ENCODE measurements around the gene LSM3.

The LSM3 gene

DNA sequence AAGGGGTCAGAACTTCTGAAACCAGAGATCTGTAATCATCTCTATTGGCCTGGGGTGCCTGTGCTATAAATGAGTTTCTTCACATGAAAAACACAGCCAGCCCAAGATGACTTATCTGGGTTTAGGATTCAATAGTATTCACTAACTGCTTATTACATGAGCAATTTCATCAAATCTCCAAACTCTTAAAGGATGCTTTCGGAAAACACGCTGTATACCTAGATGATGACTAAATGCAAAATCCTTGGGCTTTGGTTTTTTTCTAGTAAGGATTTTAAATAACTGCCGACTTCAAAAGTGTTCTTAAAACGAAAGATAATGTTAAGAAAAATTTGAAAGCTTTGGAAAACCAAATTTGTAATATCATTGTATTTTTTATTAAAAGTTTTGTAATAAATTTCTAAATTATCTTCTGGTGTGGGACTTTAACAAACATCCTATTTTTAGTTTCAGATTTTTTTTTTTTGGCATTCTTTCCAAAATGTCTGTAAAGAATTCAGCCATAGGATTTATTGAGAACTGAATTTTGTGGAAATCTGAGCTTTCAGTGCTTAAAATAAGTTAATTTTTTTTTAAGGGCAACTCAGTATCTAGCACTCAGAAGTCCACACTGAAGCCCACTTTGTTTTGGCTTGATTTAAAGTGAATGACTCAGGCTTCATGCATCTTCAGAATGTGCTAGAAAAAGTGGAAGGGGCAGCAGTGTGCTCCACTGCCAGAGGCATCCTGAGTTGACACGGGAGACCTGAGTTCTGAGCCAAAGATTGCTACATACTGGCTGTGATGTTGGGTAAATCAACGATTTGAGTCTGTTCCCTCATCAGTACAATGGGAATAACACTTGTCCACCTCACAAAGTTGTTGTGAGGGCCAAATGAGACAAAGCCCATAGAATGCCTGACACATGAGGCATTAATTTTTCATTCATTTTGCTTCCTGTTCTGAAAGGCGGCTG, 35.1 kb upstream of the LSM3 start:
- peak; percentile 93 for DNase-seq (ENCODE audit: low spot score)

DNA sequence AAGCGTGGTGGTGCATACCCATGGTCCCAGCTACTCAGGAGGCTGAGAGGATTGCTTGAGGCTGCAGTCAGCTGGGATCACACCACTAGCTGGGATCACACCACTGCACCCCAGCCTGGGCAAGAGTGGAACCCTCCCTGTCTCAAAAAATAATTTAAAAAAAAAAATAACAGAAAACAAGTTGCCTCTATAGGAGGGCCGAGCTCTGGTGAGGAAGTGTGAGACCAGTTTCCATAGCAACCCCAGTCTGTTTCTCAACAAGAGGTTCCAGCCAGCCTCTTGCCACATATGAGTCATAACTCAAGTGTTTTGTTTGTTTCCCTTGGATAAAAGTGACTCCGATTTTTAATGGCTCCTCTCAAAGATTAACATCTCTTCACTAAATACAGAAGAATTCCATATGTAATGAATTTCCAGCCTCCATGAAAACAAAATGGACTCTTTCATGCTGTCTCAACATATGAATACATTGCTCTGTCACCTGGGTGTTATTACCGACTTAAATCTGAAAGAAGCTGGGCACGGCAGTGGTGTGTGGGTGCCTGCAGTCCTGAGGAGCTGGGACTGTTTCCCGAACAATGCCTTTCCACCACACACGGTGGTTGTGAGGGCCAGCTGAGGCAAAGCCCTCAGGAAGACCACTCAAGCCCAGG, 34.1 kb upstream of the LSM3 start:
- DNase-seq (ENCODE audit: low spot score): peak; percentile 97

DNA sequence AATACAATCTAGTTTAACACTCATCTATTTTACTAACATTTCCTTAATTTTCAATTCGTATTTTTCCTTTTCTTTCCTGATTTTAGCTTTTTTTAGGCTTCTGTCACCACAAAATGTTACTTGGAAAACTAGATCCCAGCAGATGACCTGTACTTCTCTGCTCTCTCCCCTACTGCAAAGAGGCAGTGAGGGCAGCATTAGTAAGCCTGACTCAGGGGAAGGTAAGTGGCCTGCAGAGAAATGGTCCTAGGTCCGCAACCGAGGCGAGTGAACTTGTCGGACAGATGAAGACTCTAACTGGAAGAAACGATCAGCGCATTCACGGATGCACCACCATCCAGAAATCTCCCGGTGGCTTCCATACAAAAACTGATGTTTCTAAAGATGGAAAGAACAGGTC, 33.4 kb upstream of the LSM3 start:
- DNase-seq (ENCODE audit: low spot score): peak; percentile 51

DNA sequence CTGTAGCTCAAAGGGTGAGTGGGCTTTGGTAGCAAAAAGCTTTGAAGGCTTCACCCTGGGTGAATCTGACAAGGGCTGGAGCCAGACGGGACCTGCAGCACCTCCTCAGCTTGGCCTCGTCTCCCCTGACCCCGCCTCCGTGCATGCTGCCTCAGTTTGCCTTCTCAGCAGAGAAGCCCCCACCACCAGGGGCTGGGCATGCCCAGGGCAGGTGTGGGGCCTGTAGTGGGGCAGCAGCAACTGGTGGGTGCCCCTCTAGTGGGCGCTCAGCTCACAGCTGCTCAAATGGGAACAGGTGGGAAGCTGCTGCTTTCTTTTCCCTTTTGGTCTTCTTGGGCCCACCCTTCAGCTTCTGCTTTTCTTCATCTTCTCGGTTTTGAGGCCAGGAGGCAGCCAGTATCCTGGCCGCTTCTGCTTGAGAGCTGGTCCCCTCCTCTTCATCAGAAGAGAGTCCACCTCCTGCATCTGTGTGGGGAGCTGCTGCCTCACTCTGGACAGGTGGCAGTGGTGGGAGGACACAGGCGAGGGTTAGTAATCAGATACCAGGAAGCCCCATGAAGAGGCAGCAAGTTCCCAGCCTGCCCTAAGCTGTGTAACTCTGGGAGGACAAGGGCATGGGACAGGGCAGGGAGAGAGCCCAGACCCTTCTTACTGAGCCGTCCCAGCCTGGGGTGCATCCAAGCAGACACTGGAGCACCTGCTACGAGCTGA, 32.8 kb upstream of the LSM3 start:
- DNase-seq (ENCODE audit: low spot score): no peak

DNA sequence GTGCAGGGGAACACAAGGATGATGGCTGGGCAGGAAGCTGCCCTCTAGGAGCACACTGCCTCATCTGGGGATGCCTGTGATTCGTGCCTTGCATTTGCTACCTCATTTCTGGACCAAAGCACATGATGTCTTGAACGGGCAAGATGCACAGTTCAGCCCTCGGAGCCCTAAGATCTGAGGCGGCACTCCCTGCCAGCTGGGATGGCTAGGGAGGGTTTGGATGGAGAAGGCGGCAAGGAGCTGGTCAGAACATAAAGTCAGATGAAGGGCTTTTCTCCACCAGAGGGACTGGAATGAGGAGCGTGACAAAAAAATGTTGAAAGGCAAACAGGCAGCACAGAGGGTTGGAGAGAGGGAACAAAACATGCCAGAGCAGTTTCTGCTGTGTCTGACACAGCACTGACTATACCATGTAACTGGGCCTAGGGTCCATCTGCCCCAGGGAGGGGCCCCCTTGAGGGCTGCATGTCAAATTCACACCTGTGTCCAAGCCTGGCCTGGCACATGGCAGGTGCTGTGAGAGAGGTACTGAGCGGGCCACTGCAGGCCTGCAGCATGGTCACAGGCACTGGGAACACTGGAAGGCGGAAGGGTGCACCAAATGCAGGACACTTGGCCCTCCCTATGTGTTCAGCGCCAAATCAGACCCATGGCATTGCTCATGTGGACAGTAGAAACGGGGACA, 32.1 kb upstream of the LSM3 start:
- DNase-seq (ENCODE audit: low spot score): no peak

DNA sequence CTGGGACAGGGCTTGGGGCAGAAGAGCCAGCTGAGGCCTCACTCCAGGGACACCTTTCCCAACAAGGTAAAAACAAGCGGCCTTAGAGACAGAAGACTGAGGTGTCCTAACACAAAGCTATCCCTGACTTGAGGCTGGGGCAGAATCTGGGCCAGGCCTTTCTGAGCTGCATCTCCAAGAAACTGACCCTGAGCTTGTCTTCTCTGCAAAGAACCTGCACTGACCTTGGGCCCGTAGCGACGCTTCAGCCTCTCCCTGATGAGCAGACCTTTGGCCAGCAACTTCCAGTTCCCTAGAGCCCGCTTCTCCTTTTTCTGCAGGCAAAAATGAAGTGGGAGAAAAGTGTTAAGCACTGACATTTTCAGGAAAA, 31.6 kb upstream of the LSM3 start:
- DNase-seq (ENCODE audit: low spot score): no peak

DNA sequence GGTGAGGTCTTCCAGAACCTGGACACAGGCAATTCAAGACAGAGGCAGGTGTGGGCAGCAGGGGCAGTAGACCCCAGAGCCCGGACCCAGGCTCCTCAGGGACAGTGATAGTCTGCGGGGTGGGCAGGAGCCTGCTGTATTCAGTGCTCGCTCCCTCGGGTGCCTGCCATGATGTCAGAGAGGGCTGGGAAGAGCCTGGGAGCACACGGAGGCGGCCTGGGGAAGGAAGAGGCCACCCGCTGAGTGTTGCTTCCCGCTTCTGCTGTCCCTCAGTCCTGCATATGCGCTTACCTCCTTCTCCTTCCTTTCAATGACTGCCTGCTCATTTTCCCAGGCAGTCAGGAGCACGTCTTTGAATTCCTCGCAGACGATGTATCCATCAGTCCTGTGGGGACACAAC, 31.0 kb upstream of the LSM3 start:
- no peak for DNase-seq (ENCODE audit: low spot score)

DNA sequence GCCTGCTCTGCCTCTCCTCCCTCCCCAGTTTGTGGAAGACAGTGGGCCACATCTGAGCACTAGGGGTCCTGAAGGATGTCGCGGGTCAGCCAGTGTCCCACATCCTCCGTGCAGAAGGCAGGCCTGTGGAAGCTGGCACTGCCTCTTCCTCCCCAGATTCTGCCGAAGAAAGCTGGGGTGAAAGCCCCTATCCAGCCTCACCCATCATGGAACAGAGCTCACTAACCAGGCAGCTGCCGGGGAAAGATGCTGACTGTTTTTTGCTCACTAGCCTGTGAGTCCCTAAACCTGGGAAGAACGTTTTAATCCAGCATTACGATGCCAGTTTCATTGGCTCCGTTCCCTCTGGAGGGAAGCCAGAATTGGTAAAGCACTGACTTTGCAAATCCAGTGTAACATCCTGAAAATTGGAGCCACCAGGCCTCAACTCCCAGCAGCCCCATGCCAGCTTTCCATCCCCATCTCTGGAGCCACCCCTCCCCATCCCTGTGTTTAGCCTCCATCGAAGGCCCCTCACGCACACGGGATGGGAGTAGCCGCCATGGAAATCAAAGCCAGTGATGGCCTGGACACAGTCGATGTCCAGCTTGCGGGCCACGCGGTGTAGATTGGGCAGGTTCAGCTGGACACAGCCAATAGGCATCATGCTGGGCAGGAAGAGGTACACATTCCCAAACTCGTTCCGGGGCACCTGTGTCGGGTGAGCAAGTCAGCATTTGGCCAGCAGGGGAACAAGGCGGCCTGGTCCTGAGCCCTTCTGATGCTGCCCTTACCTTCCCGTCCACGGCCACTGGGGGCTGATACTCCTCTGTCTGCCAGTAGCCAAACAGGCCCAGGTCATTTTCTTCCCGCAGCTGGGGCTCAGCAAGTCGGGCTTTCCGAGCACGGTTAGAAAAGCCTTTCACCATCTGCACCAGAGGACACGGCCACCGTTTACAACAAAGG, 30.3 kb upstream of the LSM3 start:
- DNase-seq (ENCODE audit: low spot score): no peak

DNA sequence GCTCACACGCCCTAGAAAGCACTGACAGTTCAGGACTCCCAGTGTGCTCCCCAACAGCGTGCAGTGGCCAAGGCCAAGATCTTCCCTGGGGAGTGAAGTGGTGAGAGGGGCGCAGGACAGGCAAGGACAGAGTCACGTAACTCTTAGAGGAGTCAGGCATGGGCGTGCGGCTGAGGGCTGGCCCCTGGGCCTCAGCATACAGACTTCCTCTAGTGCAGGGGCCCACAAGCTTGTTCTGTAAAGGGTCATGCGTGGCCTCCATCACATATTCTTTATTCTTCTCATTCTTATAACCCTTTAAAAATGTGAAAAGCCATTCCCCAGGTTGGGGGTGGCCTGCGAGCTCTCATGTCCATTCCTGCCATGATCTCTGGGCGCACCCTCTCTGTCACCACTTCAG, 28.5 kb upstream of the LSM3 start:
- no peak for DNase-seq (ENCODE audit: low spot score)

DNA sequence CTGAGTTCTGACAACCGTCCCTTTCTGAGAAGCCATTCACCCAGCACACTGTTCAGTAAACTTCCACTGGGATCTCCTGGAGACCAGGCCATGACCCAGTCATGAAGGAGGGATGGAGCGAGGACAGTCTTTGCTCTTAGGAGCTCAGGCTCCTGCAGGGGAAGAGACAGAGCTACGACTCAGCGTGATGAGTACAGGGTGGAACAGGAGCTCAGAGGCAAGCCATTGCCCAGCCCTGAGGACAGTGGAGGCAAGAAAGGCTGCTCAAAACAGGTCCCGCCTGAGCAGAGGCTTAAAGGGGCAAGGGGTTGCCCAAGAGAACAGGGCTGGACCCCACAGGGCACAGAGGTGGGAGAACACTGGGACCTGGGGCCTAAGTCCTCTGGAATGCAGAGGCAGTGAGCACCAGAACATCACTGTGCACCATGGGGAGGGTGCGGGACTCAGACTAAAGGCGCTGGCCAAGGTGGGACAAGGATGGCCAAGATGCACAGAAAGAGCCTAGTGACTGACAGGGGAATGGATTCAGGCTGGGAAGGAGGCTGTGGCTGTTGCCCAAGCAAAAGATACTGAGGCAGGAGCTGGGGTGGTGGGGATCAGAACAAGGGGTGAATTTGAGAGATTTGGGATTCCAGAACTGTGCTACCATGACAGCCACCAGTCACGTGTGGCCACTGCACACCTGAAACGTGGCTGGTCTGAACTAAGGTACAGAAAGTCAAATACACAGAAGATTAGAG, 28.0 kb upstream of the LSM3 start:
- no peak for DNase-seq (ENCODE audit: low spot score)

DNA sequence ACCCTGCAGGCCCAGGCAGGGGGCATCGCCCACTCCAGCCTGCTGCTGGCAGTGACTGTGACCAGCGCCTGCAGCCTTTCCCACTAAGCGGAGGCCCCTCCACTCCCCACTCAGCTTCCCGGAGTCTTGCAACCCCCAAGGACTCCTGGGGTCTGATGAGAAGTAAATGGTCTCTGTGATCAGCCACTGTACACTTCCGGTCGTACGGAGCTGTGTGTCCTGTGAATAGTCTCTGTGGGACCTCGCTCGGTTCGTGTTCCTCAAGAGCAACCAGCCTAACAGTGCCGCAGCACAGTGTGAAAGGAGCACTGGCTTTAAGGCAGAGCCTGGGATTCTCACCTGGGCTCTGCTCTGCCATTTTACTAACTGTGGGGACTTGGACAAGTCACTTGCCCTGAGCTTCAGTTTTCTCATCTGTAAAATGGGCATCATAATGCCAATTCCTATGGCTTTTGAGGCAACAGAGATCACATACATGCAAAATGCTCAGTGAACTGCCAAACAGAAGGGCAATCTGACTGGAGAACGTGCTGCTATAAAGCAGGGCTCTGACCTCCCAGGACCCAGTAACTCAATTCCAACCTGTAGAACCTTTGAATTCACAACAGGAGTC, 27.0 kb upstream of the LSM3 start:
- no peak for DNase-seq (ENCODE audit: low spot score)

DNA sequence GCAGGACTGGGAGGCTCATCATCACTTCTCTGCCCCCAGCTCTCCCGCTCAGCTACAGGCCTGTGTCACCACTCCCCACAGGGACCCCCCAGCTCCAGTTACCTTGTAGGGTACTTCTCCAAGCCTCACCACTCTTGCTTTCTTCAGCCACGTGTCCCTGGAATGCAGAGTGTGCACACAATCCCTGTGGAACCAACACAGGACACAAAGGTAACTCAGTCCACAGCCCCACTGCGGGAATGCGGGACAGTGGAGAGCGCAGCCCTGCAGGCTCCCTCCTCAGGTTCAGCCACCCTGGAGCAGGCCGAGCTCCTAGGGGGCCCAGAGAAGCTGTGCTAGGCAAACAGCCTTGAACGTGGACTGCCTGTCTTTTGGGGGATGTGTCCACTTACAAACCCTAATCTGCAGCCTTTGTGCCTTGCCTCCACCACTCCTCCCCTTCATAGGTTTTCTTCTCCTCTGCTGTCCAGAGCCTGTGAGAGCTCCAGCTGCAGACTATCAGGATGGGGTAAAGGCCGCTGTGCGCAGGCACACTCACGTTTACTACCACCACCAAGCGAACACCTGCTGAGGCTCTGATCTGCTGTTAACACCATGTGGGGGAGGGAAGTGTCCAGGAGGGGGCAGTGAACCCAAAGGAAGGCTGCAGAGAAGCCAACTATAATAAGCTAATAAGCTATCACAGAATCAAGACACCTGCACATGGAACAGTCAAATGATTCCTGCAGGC, 26.2 kb upstream of the LSM3 start:
- no peak for DNase-seq (ENCODE audit: low spot score)

DNA sequence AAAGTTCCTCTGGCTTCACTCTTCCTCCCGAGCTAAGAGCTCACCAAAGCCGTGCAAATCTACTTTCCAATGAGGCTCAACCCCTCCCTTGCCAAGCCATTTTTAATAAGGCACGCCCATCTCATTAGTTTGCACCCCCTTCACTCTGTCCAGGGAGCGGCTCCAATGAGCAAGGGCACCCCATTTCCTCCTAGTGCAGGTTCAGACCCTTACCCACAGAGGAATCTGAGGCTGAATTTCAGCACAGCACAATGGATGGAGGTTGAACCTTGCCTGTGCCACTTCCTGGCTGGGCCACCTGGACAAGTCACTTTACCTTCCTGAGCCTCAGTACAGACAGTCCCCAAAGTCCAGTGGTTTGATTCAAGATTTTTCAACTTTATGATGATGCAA, 25.7 kb upstream of the LSM3 start:
- DNase-seq (ENCODE audit: low spot score): no peak

DNA sequence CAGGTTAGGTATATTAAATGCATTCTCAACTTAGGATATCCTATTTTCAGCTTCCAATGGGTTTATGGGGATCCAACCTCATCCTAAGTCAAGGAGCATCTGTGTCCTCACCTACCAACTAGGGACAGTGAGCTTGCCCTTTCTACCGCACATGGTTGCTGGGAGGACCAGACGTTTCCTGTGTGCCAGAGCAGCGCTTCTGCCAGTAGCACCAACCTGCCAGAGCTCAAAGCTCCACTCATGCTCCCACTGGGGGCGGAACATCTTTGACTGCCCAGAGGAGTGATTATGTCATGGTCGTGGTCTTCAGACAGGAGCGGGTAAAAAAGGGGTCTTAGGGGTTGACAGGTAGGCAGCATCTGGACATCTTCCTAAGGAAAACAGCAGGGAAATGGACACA, 25.0 kb upstream of the LSM3 start:
- DNase-seq (ENCODE audit: low spot score): no peak

DNA sequence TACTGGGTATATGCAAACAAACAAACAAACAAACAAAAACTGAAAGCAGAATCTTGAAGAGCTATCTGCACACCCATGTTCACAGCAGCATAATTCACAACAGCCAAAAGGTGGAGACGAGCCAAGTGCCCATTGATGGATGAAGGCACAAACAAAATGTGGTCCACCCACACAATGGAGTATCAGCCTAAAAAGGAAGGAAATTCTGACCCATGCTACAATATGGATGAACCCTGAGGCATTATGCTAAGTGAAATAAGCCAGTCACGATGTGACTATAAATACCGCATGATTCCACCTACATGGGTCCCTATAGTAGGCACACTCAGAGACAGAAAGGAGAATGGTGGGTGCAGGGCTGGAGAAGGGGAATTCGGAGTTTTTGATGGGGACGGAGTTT, 24.3 kb upstream of the LSM3 start:
- DNase-seq (ENCODE audit: low spot score): no peak

DNA sequence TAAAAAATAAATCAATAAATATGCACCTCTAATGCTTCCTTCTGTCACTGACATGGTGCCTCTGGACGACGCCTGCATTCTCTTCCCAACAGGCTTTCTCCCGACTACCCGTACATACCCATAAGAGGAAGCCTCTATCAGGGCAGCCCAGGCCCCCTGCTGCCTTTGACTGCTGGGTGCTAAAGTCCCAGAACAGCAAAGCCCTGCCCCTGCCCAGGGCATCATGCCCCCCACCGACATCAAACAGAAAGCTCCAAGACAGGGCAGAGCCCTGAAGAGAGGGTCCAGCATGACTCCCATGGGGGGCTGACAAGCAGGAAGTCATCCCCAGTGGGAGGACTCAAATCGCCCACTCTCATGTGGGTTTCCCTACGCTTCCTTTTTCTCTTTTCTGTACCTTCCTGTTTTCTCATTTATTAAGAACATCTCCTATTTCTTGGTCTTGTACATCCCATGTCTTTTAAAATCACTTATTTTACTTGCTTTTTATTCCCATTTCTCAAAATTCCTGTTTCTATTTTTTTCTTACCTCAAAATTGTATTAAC, 23.6 kb upstream of the LSM3 start:
- DNase-seq (ENCODE audit: low spot score): no peak

DNA sequence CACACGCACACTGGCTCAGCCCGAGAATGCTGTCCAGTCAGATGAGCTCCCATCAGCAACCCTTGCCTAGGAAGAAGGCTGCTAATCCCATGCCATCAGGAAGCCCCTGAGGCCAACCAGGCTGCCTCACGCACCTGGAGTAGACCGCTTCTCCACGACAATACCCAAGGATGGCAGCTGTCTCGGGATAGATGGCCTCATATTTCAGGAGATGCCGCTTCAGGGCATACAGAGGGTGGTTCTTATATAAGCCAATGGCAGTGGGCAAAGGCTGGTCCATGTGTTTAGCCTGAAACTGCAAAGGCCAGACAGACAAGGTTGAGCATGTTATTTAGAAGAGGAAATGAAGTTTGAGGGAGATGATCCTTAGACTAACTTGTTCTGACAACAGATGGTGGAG, 22.4 kb upstream of the LSM3 start:
- DNase-seq (ENCODE audit: low spot score): no peak

DNA sequence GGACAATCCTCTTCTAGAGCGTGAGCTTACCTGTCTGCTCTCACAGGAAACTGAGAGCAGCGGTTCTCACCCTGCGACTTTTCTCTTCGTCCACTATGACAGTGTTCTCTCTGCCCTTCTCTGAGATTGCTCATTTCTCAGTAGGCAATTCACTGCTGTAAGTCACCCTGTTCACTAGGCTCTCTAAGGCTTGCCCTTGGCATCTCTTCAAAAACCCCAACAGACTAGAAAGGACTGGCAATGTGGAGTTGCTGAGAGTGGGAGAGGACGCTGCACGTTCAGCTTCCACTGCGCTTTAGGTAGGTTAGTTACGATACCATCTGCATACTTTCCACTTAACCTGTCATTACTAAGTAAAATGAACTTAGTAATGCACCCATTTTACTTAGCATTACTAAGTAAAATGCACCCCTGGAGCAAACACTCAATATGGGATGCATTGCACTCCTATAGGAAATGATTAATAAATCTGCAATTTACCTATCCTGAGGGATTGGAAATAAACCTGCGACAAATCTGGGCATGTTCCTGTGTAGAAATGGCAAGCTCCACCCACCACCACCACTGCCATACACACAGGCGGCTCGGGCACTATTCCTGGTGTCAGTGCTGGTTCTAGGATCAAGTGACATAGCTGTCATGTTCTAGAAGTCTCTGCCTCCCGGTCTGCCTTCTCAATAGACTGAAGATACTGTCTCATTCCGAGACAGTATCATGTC, 21.6 kb upstream of the LSM3 start:
- no peak for DNase-seq (ENCODE audit: low spot score)

DNA sequence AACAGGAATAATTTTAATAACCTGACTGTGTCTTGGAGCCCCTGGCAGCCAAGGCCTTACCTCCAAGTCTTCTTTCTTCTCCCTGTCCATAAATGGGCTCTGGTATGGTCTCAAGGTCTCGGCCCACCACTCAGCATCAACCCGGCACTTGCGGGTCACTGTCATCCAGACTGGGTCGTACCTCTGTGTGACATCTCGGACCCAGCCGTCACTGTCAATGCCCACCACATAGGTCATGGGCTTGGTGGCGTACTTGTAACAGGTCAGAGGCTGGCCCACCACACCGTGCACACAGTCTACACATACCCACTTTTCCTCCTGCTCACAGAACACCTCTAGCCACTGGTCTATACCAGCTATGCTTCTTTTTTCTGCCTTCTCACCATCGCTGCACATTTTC, 20.7 kb upstream of the LSM3 start:
- no peak for DNase-seq (ENCODE audit: low spot score)

Data from hepatic stellate cell (primary cell).